ENCODE results near the gene UNKL.

The UNKL gene

GRCh38 chr16:1325673-1326371 is 88.7 kb downstream of the UNKL start:
- no peak overlapping the region for H3K4me3 ChIP-seq (ENCODE audit: low read depth, low read length)
- TF ChIP-seq MYC (IDR thresholded peaks at IDR 0.05; ENCODE audit: low read depth, low read length) = no peak
- TF ChIP-seq CTCF (IDR thresholded peaks at IDR 0.05; ENCODE audit: low read depth, low read length) = no peak
- TF ChIP-seq POLR2A (IDR thresholded peaks at IDR 0.05; ENCODE audit: extremely low read depth, insufficient read length) = no peak
- no peak for TF ChIP-seq MAX (IDR thresholded peaks at IDR 0.05; ENCODE audit: low read depth, low read length)
- DNase-seq (ENCODE audit: low read depth) = no peak

- no peak overlapping the region for H3K4me3 ChIP-seq (ENCODE audit: low read depth, low read length)
- no peak for DNase-seq (ENCODE audit: low read depth)
- no peak for TF ChIP-seq MAX (IDR thresholded peaks at IDR 0.05; ENCODE audit: low read depth, low read length)
- TF ChIP-seq POLR2A (IDR thresholded peaks at IDR 0.05; ENCODE audit: extremely low read depth, insufficient read length) = no peak
- no peak for TF ChIP-seq MYC (IDR thresholded peaks at IDR 0.05; ENCODE audit: low read depth, low read length)
- TF ChIP-seq CTCF (IDR thresholded peaks at IDR 0.05; ENCODE audit: low read depth, low read length) = no peak
Observed at GRCh38 chr16:1325261-1325660, 89.2 kb downstream of the UNKL start.

- H3K4me3 ChIP-seq (ENCODE audit: low read depth, low read length) = no peak overlapping the region
- TF ChIP-seq POLR2A (IDR thresholded peaks at IDR 0.05; ENCODE audit: extremely low read depth, insufficient read length) (no peak), CTCF (IDR thresholded peaks at IDR 0.05; ENCODE audit: low read depth, low read length) (no peak), MYC (IDR thresholded peaks at IDR 0.05; ENCODE audit: low read depth, low read length) (no peak)
- no peak for DNase-seq (ENCODE audit: low read depth)
Observed at GRCh38 chr16:1324286-1324826, 90.1 kb downstream of the UNKL start.

- no peak for DNase-seq (ENCODE audit: low read depth)
- no peak for TF ChIP-seq POLR2A (IDR thresholded peaks at IDR 0.05; ENCODE audit: extremely low read depth, insufficient read length)
- TF ChIP-seq MYC (IDR thresholded peaks at IDR 0.05; ENCODE audit: low read depth, low read length) = no peak
- TF ChIP-seq MAX (IDR thresholded peaks at IDR 0.05; ENCODE audit: low read depth, low read length) = no peak
- TF ChIP-seq CTCF (IDR thresholded peaks at IDR 0.05; ENCODE audit: low read depth, low read length) = no peak
- no peak overlapping the region for H3K4me3 ChIP-seq (ENCODE audit: low read depth, low read length)
Observed at GRCh38 chr16:1323296-1324239, 90.9 kb downstream of the UNKL start.

- no peak for TF ChIP-seq MAX (IDR thresholded peaks at IDR 0.05; ENCODE audit: low read depth, low read length)
- no peak for TF ChIP-seq MYC (IDR thresholded peaks at IDR 0.05; ENCODE audit: low read depth, low read length)
- TF ChIP-seq CTCF (IDR thresholded peaks at IDR 0.05; ENCODE audit: low read depth, low read length) = no peak
- H3K4me3 ChIP-seq (ENCODE audit: low read depth, low read length) = no peak overlapping the region
- DNase-seq (ENCODE audit: low read depth) = no peak
Observed at GRCh38 chr16:1322407-1322806, 92.1 kb downstream of the UNKL start.

Data from NB4 (cell line).